Loucy (cell line): ENCODE measurements around the gene QRSL1.

ENCODE experiments used
- H2AFZ ChIP-seq: fragments of 200-600 bp; sonication (generic); 2 replicates; pipeline ENCODE4 v1.6.0; 2016; ENCODE audit warnings: antibody characterized with exemption, mild to moderate bottlenecking, low read length, moderate library complexity
- H3F3A ChIP-seq: fragments of 200-600 bp; 2 replicates; pipeline ENCODE4 v1.6.0; 2016; ENCODE audit warnings: antibody characterized with exemption, low read depth, mild to moderate bottlenecking
- H3K27me3 ChIP-seq: fragments of 200-600 bp; sonication (generic); 2 replicates; pipeline ENCODE4 v1.6.1; 2014; ENCODE audit warnings: low read length, mild to moderate bottlenecking; ENCODE audit not compliant: insufficient read depth, poor library complexity, severe bottlenecking
- H3K36me3 ChIP-seq: fragments of 200-600 bp; sonication (generic); 2 replicates; pipeline ENCODE4 v1.6.1; 2016; ENCODE audit warnings: low read length; ENCODE audit not compliant: insufficient read depth
- H3K4me1 ChIP-seq: fragments of 200-600 bp; sonication (generic); 2 replicates; pipeline ENCODE4 v1.5.1; 2014; ENCODE audit warnings: low read length, mild to moderate bottlenecking; ENCODE audit not compliant: insufficient read depth, poor library complexity, severe bottlenecking
- H3K4me2 ChIP-seq: fragments of 200-600 bp; sonication (generic); 2 replicates; pipeline ENCODE4 v1.6.0; 2014; ENCODE audit warnings: antibody characterized with exemption, low read length, low read depth, mild to moderate bottlenecking; ENCODE audit not compliant: poor library complexity, severe bottlenecking
- H3K4me3 ChIP-seq: fragments of 200-600 bp; sonication (generic); 2 replicates; pipeline ENCODE4 v1.5.1; 2014; ENCODE audit warnings: low read length, mild to moderate bottlenecking, mixed read lengths; ENCODE audit not compliant: poor library complexity, severe bottlenecking
- H3K79me2 ChIP-seq: fragments of 200-600 bp; sonication (generic); 2 replicates; pipeline ENCODE4 v1.6.1; 2014; ENCODE audit warnings: low read length; ENCODE audit not compliant: insufficient read depth
- H3K9ac ChIP-seq: fragments of 200-600 bp; sonication (generic); 2 replicates; pipeline ENCODE4 v1.6.0; 2014; ENCODE audit warnings: mild to moderate bottlenecking, low read depth, low read length, moderate library complexity; ENCODE audit not compliant: poor library complexity, severe bottlenecking
- H3K9me2 ChIP-seq: fragments of 200-600 bp; sonication (generic); replicated peaks from 2 replicates; pipeline ENCODE4 v1.6.1; 2016; ENCODE audit warnings: low read depth, low read length, mixed read lengths
- H3K9me3 ChIP-seq: fragments of 200-600 bp; sonication (generic); 2 replicates; pipeline ENCODE4 v1.6.1; 2014; ENCODE audit warnings: mild to moderate bottlenecking, antibody characterized with exemption, low read length, low read depth; ENCODE audit not compliant: insufficient read depth
- H4K20me1 ChIP-seq: fragments of 200-600 bp; sonication (generic); 2 replicates; pipeline ENCODE4 v1.6.0; 2014; ENCODE audit warnings: antibody characterized with exemption, low read length, mild to moderate bottlenecking; ENCODE audit not compliant: insufficient read depth, poor library complexity, severe bottlenecking
- CTCF ChIP-seq: fragments of 200-600 bp; sonication (generic); conservative IDR thresholded peaks from 2 replicates; pipeline ENCODE4 v1.5.1; 2014; ENCODE audit warnings: mild to moderate bottlenecking, antibody characterized with exemption, low read length
- EZH2phosphoT487 ChIP-seq: fragments of 200-600 bp; IDR thresholded peaks from 2 replicates; pipeline ENCODE4 v1.6.1; 2018; ENCODE audit warnings: antibody characterized with exemption, mild to moderate bottlenecking, moderate library complexity, borderline replicate concordance

Gene QRSL1

GRCh38 chr6:106637717-106638341 is 8.5 kb downstream of the QRSL1 start:
- Histone ChIP-seq H3K4me3 (peak overlapping the region; percentile 39), H3K4me2 (peak overlapping the region; percentile 70), H3K4me1 (peaks cover 22% of the 10 kb centered on the region), H3K9ac (no peak overlapping the region), H3K9me2 (no peaks in the 10 kb centered on the region), H3F3A (no peaks in the 10 kb centered on the region), H3K27me3 (no peaks in the 10 kb centered on the region), H3K79me2 (peaks cover 56% of the 10 kb centered on the region), H2AFZ (no peak overlapping the region), H4K20me1 (peaks cover 4% of the 10 kb centered on the region), H3K9me3 (no peaks in the 10 kb centered on the region), H3K36me3 (peaks cover 19% of the 10 kb centered on the region; the same call in 1 of the 2 replicates)
- no peak for TF ChIP-seq CTCF
- no peak for TF ChIP-seq EZH2phosphoT487

GRCh38 chr6:106639812-106640211 is 10.4 kb downstream of the QRSL1 start:
- H3K4me2 ChIP-seq: no peak overlapping the region
- peaks cover 37% of the 10 kb centered on the region for H3K79me2 ChIP-seq
- peaks cover 37% of the 10 kb centered on the region; the same call in 1 of the 2 replicates for H3K36me3 ChIP-seq
- no peaks in the 10 kb centered on the region for H3K9me2 ChIP-seq
- H4K20me1 ChIP-seq: peaks cover 4% of the 10 kb centered on the region
- H3F3A ChIP-seq: no peaks in the 10 kb centered on the region
- no peak overlapping the region for H3K4me3 ChIP-seq
- H3K27me3 ChIP-seq: no peaks in the 10 kb centered on the region
- no peaks in the 10 kb centered on the region for H3K9me3 ChIP-seq
- H3K9ac ChIP-seq: no peak overlapping the region
- TF ChIP-seq CTCF (no peak), EZH2phosphoT487 (no peak)
- no peak overlapping the region for H2AFZ ChIP-seq
- H3K4me1 ChIP-seq: peaks cover 22% of the 10 kb centered on the region

GRCh38 chr6:106642476-106642875 is 13.1 kb downstream of the QRSL1 start:
- Histone ChIP-seq H3K4me3 (no peak overlapping the region), H2AFZ (no peak overlapping the region), H3K4me1 (peaks cover 10% of the 10 kb centered on the region), H3K9ac (no peak overlapping the region), H3K9me3 (no peaks in the 10 kb centered on the region), H3K79me2 (peaks cover 18% of the 10 kb centered on the region; the same call in 1 of the 2 replicates), H3K36me3 (peaks cover 52% of the 10 kb centered on the region), H3F3A (no peaks in the 10 kb centered on the region), H3K27me3 (no peaks in the 10 kb centered on the region), H3K4me2 (no peak overlapping the region), H4K20me1 (peaks cover 4% of the 10 kb centered on the region), H3K9me2 (no peaks in the 10 kb centered on the region)
- TF ChIP-seq EZH2phosphoT487 (no peak), CTCF (no peak)
